ENCODE measurements around the gene BTNL9. TPM values are rescaled to one million over a fixed set of nuclear protein-coding genes. Genes with fewer than 3 reads are reported as not detected.

BTNL9 gene
- polyA plus RNA-seq, 1 donor from 2014 or later, result 13.9 TPM

DNA sequence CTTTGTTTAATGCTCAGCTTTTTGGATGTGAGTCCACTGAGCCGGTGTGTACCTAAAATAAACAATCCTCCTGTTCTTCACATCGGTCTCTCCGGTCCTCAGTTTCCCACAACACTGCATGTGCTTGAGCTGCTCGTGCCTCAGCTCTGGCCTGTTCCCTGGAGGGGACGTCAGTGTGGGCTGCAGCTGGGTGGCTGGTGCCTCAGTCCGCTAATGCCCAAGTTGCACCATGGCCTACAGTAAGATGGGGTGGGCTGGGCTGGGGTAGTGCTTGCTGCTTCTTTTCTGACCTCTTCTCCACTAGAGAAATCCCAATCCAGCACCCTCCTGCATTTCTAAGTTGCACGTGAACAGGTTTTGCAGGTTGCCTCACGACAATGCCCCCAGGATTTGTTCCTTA, 595 bp upstream of the BTNL9 start:
- no peaks in the 10 kb centered on the region for H3F3A ChIP-seq (ENCODE audit: insufficient read depth, low read length, poor library complexity, severe bottlenecking)
- H3K9ac ChIP-seq (ENCODE audit: low read length), result no peak overlapping the region
- H4K20me1 ChIP-seq (ENCODE audit: insufficient read depth), result no peaks in the 10 kb centered on the region
- H3K36me3 ChIP-seq (ENCODE audit: insufficient read depth, low read length), result no peaks in the 10 kb centered on the region
- no peaks in the 10 kb centered on the region for H3K27me3 ChIP-seq (ENCODE audit: insufficient read depth, low read depth, low read length)
- H3K27ac ChIP-seq (ENCODE audit: low read length), result no peak overlapping the region
- no peak overlapping the region for H3K4me2 ChIP-seq (ENCODE audit: low read length)
- H3K4me3 ChIP-seq (ENCODE audit: low read length), result no peak overlapping the region
- TF ChIP-seq TAF1 (IDR thresholded peaks at IDR 0.05; ENCODE audit: low read depth) (no peak), MXI1 (conservative IDR thresholded peaks at IDR 0.05; ENCODE audit: poor library complexity, severe bottlenecking) (no peak), EP300 (conservative IDR thresholded peaks at IDR 0.05; ENCODE audit: poor library complexity, severe bottlenecking) (no peak), SMC3 (conservative IDR thresholded peaks at IDR 0.05; ENCODE audit: poor library complexity) (no peak), RAD21 (conservative IDR thresholded peaks at IDR 0.05) (no peak), EZH2 (IDR thresholded peaks at IDR 0.05; ENCODE audit: borderline replicate concordance, insufficient read depth, low read length, poor library complexity, severe bottlenecking) (no peak), POLR2AphosphoS5 (IDR thresholded peaks at IDR 0.05) (no peak)
- TF ChIP-seq, protein P1, sequence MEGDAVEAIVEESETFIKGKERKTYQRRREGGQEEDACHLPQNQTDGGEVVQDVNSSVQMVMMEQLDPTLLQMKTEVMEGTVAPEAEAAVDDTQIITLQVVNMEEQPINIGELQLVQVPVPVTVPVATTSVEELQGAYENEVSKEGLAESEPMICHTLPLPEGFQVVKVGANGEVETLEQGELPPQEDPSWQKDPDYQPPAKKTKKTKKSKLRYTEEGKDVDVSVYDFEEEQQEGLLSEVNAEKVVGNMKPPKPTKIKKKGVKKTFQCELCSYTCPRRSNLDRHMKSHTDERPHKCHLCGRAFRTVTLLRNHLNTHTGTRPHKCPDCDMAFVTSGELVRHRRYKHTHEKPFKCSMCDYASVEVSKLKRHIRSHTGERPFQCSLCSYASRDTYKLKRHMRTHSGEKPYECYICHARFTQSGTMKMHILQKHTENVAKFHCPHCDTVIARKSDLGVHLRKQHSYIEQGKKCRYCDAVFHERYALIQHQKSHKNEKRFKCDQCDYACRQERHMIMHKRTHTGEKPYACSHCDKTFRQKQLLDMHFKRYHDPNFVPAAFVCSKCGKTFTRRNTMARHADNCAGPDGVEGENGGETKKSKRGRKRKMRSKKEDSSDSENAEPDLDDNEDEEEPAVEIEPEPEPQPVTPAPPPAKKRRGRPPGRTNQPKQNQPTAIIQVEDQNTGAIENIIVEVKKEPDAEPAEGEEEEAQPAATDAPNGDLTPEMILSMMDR (IDR thresholded peaks at IDR 0.05; ENCODE audit: poor library complexity, severe bottlenecking), result no peak
- TF ChIP-seq, protein P2, sequence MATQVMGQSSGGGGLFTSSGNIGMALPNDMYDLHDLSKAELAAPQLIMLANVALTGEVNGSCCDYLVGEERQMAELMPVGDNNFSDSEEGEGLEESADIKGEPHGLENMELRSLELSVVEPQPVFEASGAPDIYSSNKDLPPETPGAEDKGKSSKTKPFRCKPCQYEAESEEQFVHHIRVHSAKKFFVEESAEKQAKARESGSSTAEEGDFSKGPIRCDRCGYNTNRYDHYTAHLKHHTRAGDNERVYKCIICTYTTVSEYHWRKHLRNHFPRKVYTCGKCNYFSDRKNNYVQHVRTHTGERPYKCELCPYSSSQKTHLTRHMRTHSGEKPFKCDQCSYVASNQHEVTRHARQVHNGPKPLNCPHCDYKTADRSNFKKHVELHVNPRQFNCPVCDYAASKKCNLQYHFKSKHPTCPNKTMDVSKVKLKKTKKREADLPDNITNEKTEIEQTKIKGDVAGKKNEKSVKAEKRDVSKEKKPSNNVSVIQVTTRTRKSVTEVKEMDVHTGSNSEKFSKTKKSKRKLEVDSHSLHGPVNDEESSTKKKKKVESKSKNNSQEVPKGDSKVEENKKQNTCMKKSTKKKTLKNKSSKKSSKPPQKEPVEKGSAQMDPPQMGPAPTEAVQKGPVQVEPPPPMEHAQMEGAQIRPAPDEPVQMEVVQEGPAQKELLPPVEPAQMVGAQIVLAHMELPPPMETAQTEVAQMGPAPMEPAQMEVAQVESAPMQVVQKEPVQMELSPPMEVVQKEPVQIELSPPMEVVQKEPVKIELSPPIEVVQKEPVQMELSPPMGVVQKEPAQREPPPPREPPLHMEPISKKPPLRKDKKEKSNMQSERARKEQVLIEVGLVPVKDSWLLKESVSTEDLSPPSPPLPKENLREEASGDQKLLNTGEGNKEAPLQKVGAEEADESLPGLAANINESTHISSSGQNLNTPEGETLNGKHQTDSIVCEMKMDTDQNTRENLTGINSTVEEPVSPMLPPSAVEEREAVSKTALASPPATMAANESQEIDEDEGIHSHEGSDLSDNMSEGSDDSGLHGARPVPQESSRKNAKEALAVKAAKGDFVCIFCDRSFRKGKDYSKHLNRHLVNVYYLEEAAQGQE (IDR thresholded peaks at IDR 0.05; ENCODE audit: borderline replicate concordance), result no peak
- H3K79me2 ChIP-seq (replicated peaks; ENCODE audit: insufficient read depth, low read length), result no peaks in the 10 kb centered on the region
- no peaks in the 10 kb centered on the region for H3K9me2 ChIP-seq (ENCODE audit: insufficient read depth, low read length)
- no peaks in the 10 kb centered on the region for H3K9me3 ChIP-seq (ENCODE audit: low read length)
- no peak overlapping the region for H2AFZ ChIP-seq (ENCODE audit: low read depth, low read length)

DNA sequence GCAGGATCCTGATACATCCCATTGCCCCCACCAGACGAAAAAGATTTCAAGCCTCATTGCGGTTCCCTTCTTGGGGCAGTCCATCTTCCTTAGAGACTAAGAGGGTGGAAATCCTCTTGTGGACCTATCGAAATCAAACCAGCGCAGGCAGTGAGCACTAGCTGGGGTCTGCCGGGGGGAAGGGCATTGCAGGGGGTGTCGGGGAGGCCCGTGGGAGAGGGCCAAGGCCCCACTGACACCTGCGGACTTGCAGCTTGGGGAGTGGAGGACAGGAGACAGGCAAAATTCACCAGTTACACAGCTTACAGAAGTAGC, 522 bp downstream of the BTNL9 start:
- H3K79me2 ChIP-seq (replicated peaks; ENCODE audit: insufficient read depth, low read length), result no peaks in the 10 kb centered on the region

DNA sequence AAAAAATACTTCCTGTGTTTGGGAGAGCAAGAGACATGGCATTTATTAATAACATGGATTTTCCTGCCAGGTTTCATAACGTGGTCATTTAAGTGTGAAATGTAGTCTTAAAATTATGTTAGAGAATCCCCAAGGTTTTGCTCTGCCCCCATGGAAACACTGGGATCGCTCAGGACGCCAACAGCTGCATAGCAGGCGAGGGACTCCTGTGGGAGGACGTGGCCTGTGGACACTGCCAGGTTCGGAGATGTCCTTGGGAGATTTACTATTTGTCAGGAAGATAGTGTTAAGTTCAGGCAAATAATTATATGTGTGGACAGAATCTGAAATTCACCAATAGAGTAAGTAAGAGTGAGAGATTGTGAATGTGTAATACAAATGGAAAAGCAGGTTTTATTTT, 977 bp downstream of the BTNL9 start:
- H3K27me3 ChIP-seq (ENCODE audit: insufficient read depth, low read depth, low read length), result no peaks in the 10 kb centered on the region
- no peaks in the 10 kb centered on the region for H3F3A ChIP-seq (ENCODE audit: insufficient read depth, low read length, poor library complexity, severe bottlenecking)
- no peak overlapping the region for H3K4me3 ChIP-seq (ENCODE audit: low read length)
- TF ChIP-seq TAF1 (IDR thresholded peaks at IDR 0.05; ENCODE audit: low read depth), result no peak
- TF ChIP-seq RAD21 (conservative IDR thresholded peaks at IDR 0.05), result no peak
- TF ChIP-seq EP300 (conservative IDR thresholded peaks at IDR 0.05; ENCODE audit: poor library complexity, severe bottlenecking), result no peak
- no peak for TF ChIP-seq EZH2 (IDR thresholded peaks at IDR 0.05; ENCODE audit: borderline replicate concordance, insufficient read depth, low read length, poor library complexity, severe bottlenecking)
- TF ChIP-seq, protein P1 (IDR thresholded peaks at IDR 0.05; ENCODE audit: poor library complexity, severe bottlenecking), result no peak
- TF ChIP-seq SMC3 (conservative IDR thresholded peaks at IDR 0.05; ENCODE audit: poor library complexity), result no peak
- TF ChIP-seq MXI1 (conservative IDR thresholded peaks at IDR 0.05; ENCODE audit: poor library complexity, severe bottlenecking), result no peak
- TF ChIP-seq POLR2AphosphoS5 (IDR thresholded peaks at IDR 0.05), result no peak
- TF ChIP-seq, protein P2 (IDR thresholded peaks at IDR 0.05; ENCODE audit: borderline replicate concordance), result no peak
- no peak overlapping the region for H3K4me2 ChIP-seq (ENCODE audit: low read length)
- H3K79me2 ChIP-seq (replicated peaks; ENCODE audit: insufficient read depth, low read length), result no peaks in the 10 kb centered on the region
- no peak overlapping the region for H2AFZ ChIP-seq (ENCODE audit: low read depth, low read length)
- H4K20me1 ChIP-seq (ENCODE audit: insufficient read depth), result no peaks in the 10 kb centered on the region
- no peaks in the 10 kb centered on the region for H3K9me2 ChIP-seq (ENCODE audit: insufficient read depth, low read length)
- H3K27ac ChIP-seq (ENCODE audit: low read length), result no peak overlapping the region
- H3K9me3 ChIP-seq (ENCODE audit: low read length), result no peaks in the 10 kb centered on the region
- H3K36me3 ChIP-seq (ENCODE audit: insufficient read depth, low read length), result no peaks in the 10 kb centered on the region
- H3K9ac ChIP-seq (ENCODE audit: low read length), result no peak overlapping the region

More for the DNA sequence above, 522 bp downstream of the BTNL9 start:
- TF ChIP-seq MXI1 (conservative IDR thresholded peaks at IDR 0.05; ENCODE audit: poor library complexity, severe bottlenecking), result no peak
- H3K4me2 ChIP-seq (ENCODE audit: low read length), result no peak overlapping the region
- no peaks in the 10 kb centered on the region for H3K9me3 ChIP-seq (ENCODE audit: low read length)
- no peaks in the 10 kb centered on the region for H3F3A ChIP-seq (ENCODE audit: insufficient read depth, low read length, poor library complexity, severe bottlenecking)
- no peaks in the 10 kb centered on the region for H3K36me3 ChIP-seq (ENCODE audit: insufficient read depth, low read length)
- H2AFZ ChIP-seq (ENCODE audit: low read depth, low read length), result no peak overlapping the region
- no peaks in the 10 kb centered on the region for H4K20me1 ChIP-seq (ENCODE audit: insufficient read depth)
- no peak overlapping the region for H3K4me3 ChIP-seq (ENCODE audit: low read length)
- H3K27me3 ChIP-seq (ENCODE audit: insufficient read depth, low read depth, low read length), result no peaks in the 10 kb centered on the region
- no peaks in the 10 kb centered on the region for H3K9me2 ChIP-seq (ENCODE audit: insufficient read depth, low read length)
- H3K27ac ChIP-seq (ENCODE audit: low read length), result no peak overlapping the region
- H3K9ac ChIP-seq (ENCODE audit: low read length), result no peak overlapping the region

All from neural cell (in vitro differentiated cells).